Raji (cell line): ENCODE measurements around the gene FGFR4.
A peak's percentile ranks its signal among the peaks of the same experiment; 100 is the strongest.

Source experiments
- POLR2A ChIP-seq: IDR thresholded peaks from 2 replicates; pipeline ENCODE4 v1.6.1; 2011; ENCODE audit warnings: low read depth, low read length, control low read depth; ENCODE audit not compliant: insufficient read depth

The FGFR4 gene

DNA sequence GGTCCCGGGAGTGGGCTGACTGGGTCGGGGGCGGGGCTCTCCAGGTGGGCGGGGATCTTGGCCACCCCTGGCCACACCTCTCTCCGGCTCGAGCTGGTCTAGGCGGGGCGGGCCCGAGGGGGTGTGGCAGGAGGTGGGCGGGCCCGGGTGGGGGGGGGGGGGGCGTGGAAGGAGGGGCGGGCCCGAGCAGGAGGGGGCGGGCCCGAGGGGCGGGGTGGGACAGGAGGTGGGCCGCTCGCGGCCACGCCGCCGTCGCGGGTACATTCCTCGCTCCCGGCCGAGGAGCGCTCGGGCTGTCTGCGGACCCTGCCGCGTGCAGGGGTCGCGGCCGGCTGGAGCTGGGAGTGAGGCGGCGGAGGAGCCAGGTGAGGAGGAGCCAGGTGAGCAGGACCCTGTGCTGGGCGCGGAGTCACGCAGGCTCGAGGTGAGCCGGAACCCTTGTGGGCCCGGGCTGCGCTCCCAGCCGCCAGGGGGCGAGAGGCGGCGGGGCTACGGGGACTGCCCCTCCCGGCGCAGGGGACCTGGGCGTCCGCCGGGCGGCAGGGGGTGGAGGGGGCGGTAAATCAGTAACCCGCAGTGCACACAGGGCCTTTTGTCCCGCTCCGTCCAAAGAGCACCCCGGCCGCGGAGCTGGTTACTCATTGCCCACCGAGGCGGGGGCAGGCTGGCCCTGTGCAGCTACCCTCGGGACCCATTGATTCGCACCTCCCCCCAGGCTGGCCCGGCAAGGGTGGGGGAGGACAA is at the start of gene FGFR4:
Gene FGFR4 (plus strand): TSS at position 262 of the 744 bp plus-strand sequence. CDS start 2,688 bp downstream, outside the sequence.
- peak; percentile 79 for TF ChIP-seq POLR2A

DNA sequence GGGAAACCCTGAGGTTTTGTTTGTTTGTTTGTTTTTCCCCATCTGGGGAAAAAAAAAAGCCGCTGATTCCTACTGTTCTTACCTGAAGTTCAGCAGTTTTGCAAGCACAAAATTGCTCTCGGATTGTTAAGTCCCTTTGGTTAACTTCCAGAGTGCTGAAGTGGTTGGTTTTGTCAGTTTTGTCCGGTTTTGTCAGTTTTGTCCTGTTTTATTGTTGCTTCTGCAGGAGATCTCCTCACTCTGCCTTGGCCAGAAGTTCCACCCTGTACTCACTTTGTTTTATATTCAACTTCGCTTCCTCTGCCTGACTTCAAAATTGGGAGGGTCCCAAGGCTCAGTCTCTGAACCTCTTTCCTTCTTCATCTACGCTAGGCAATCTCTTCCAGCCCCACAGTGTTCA is 49.8 kb upstream of the FGFR4 start:
- TF ChIP-seq POLR2A, result no peak

DNA sequence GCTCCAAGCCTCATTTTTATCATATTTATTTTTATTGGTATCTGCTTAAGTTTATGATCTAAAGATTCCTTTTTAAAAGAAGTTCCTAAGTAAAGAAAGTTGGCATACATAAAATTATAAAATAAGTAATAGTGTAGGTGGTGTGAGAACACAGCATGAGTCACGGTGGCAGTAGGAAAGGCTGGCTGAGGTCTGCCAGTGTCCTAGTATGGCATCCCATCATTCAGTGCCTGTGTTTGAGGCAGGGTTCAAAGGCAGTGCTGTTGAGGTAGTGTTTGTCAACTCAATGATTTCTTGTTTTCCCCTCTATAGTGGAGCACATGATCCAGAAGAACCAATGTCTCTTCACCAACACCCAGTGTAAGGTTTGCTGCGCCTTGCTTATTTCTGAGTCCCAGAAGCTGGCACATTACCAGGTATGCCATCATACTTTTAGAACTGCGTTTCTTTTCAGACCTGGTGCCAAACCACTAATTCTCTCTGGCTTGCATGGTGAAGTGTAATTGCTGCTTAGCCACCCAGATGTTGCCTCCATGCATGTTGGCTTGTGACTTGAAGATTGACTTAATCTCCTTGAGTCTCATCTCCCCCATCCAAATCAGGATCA is 45.8 kb upstream of the FGFR4 start:
- TF ChIP-seq POLR2A, result no peak

DNA sequence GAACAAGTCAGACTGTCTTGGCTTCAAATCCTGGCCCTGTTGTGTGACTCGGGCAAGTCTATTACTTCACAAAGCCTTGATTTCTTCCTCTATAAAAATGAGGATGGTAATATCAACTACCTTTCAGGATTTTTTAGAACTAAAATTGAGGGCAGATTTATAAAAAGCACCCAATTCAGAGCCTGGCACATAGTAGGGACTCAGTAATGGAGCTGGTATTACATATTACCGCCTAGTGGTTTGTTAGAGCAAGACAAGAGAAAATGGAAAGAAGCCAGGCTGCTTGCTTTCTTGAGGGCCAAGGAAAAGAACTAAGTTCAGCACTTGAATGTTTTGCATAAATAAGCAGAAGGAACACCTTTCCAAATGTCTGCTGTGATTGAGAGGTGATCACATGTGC is 44.8 kb upstream of the FGFR4 start:
- no peak for TF ChIP-seq POLR2A

DNA sequence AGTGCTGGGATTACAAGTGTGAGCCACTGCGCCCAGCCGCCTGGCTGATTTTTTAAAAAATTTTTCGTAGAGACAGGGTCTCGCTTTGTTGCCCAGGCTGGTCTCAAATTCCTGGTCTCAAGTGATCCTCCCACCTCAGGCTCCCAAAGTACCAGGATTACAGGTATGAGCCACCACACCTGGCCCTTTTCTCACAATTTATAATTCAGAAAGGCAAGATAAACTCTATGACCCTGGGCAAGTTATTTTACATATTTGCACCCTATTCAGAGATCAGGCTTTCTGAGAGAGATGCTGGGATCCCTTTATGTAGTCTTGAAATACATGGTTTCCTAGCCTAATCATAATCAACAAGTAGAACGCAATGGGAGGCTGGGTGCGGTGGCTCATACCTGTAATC is 43.6 kb upstream of the FGFR4 start:
- no peak for TF ChIP-seq POLR2A

DNA sequence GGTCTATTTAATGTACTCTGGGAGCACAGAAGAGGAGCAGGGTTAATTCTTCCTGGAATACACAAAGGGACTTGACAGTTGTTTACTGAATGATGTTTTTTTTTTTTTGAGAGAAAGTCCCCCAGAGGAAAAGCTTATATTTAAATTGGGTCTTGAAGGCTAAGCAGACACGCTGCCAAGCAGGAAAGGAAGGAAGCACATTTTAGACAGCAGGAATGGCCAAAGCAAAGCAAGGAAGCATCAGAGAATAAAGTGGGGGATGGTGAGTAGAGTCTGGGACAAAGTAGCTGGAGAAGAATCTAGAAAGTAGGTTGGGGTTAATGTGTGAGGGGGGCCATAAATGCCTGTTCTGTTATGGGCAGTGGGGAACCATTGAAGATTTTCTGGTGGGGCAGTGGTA is 42.8 kb upstream of the FGFR4 start:
- no peak for TF ChIP-seq POLR2A

DNA sequence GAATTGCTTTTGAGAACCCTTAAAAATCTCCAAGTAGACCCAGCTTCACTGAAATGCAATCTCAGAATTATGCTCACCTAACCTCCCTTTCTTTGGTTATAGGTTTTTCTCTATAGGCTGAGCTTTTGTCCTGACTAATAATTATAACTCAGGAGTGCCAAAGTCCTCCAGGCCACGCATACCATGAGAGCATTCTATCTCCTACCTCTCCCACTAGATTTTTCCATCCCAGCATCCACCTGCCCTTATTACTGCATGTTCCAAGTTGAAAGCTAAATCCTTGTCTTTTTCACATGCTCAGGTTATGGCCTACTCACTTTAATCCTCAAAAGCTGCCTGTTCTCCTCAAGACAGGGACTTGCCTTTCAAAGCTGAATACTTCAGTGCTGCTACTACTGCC is 42.1 kb upstream of the FGFR4 start:
- no peak for TF ChIP-seq POLR2A

DNA sequence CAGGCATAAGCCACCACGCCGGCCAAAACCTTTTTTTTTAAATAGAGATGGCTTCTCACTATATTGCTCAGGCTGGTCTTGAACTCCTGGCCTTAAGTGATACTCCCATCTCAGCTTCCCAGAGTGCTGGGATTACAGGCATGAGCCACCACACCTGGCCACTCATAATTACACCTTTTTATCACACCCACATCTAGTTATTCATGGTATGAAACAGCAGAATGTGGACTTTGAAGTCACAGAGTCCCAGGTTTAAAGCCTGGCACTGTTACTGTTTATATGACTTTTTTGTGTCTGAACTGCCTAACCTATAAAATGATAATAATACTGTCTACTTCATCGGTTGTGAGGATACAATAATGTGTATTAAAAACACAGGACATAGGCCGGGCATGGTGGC is 41.1 kb upstream of the FGFR4 start:
- no peak for TF ChIP-seq POLR2A

DNA sequence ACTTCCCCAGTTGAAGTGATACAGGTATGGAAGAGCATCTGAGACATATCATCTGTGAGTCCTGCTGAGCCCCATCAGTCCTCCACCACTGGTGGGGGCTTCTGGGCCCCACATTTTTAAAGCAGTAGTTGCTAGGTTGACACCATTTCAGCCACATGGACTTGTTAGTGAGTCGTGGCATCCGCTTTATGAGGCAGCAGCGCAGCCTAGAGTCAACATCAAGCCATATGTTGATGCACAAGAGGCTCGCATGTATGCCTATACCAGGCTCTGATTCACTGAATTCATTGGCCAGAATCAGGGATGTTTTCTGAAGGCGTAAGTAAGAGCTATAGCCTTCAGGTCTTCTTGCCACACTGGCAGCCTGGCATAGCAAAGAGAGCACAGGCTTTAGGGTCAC is 37.4 kb upstream of the FGFR4 start:
- no peak for TF ChIP-seq POLR2A

DNA sequence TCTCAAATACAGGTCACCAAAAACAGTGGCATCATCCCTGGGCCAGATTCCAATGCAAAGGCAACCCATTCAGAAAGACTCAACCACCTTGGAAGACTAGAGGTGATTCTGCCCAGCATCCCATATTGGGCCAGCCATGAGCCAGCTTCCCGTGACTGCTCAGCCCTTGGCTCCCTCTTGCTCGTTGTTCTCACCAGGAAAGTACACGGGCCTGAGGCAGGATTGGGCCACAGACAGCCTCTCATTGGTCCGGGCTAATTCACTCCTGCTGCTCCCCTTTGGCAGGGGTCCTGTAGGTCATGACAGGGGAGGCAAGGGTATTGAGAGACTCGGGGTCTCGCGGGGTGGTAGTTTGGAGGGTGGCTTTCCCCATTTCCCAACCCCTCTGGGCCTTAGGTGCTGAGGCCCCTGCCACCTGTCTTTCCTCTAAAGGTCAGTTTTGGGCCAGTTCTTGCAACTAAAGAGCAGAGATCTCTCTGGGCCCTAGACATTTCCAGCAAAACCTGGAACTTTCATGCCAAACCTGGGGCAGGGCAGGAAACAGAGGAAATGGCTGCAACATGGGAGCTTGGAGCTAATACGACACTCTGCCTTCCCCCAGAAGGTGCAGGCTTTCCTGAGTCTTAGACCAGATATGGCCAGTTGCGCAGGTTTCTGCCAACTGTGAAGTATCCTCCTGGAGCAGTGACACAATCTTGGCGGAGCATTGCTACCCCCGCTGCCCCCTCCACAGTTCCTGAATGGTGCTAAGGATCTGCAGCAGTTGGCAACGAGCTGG is 22.0 kb upstream of the FGFR4 start:
- TF ChIP-seq POLR2A, result no peak

DNA sequence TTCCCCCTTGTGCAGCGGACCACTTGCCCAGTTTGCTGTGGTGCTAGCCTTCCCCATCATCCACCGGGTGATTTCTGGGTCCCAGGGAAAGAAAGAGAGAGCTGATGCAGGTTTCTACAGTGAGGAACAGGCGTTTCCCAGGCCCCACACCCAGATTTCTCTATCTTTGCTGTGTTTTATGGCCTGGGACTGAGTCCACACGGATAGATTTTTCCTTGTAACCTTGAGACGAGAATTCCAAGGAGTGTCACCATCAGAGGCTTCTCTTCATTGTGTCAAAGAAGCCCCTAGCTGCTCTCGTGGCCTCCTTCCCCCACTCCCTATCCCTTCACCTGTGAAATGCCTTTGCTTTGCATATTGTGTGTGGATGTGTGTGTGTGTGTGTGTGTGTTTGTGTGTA is 21.2 kb upstream of the FGFR4 start:
- TF ChIP-seq POLR2A, result no peak

DNA sequence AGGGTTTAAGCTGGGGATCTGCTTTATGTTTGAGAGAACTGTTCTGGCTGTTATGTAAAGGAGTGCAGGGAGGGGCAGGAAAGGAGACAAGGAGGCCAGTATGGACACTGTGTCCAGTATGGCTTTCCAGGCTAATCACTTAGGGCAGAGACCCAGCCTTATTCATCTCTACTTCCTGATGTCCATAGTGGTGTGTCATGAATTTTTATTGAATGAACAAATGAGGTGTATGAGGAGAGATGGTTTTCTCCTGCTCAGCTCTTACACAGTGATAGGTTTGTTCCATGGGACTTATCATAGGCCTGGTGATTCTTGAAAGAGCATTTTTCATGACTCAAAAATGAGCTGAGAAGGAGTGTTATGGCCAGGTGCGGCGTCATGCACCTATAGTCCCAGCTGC is 20.5 kb upstream of the FGFR4 start:
- no peak for TF ChIP-seq POLR2A

DNA sequence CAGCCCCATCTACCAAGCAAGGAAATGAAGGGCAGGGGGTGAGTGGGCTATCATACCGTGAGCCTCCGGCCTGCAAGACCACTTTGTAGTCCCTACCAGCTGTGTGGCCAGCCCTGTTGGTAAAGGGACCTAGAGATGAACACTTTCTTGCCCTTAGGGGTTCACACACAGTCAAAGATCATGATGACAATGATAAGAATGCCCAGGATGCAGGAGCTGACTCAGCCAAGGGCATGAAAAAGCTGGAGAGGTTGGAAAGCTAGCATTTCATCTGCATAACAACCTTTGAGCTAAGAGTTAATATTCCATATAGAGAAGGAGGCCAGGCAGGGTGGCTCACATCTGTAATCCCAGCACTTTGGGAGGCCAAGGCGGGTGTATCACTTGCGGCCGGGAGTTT is 19.2 kb upstream of the FGFR4 start:
- no peak for TF ChIP-seq POLR2A

DNA sequence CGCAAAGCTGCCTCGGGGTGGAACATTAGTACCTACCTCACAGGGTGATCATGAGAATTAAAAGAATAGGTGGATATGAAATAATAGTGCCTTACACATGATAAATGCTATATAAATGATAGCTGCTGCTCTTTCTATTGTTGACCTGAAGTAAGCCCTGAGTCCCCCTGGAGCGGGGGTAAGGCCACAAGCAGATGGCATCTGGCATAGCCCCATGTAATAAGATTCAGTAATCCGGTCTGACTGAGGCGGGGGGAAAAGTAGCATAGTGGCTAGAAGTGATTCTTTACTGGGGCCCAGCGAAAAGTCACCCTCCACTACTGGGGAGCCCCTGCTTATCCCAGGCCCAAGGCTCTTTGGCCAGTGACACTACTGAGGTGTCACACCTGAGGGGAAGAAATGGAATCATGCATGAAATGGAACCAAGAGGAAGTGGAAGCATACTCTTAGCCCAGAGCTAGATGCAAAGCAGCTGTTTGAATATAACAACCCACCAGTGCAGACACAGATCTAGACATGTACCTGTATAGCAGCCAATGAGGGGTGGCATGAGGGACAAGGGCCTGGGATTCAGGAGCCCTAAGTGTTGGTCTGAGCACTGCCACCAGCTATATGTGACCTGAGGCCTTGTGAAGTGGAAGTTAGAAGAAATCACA is 16.1 kb upstream of the FGFR4 start:
- TF ChIP-seq POLR2A, result peak; percentile 44; the same call in 1 of the 2 replicates

DNA sequence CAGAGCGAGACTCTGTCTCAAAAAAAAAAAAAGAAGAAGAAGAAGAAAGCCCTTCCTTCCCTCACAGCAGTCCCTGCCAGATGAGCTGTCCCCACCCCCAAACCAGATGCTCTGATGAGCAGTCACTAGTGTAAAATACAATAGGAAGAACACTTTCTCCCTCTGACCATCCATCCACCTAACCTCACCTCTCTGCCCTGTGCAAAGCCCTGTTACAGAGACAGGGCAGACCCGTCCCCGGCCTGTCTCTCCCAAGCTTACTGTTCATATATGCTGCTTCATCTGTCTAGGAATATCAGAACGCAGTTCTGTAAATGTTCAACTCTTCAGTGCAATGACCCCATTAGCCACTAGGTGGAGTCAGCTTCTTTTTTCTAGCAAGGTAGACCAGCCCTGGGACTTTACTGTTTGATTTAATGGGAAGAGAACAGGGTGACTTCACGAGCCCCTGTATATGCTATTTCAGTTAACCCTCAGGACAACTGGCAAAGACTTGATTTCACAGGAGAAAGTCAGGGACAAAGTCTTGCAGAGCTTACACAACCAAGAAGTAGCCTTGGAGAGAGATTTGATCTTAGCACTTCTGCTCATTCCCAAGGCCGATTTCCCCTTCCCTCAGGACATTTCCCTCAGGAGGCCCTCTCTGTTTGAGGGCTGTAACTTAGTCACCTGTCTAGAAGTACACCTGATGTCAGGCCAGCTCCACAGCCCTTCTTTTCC is 14.9 kb upstream of the FGFR4 start:
- no peak for TF ChIP-seq POLR2A
